ENCODE data around the gene IKZF4. TPM values are rescaled to one million over a fixed set of nuclear protein-coding genes. Genes with fewer than 3 reads are reported as not detected.

The IKZF4 gene
- total RNA-seq, 1 experiment from 2014 or later = 1.9 TPM

DNA sequence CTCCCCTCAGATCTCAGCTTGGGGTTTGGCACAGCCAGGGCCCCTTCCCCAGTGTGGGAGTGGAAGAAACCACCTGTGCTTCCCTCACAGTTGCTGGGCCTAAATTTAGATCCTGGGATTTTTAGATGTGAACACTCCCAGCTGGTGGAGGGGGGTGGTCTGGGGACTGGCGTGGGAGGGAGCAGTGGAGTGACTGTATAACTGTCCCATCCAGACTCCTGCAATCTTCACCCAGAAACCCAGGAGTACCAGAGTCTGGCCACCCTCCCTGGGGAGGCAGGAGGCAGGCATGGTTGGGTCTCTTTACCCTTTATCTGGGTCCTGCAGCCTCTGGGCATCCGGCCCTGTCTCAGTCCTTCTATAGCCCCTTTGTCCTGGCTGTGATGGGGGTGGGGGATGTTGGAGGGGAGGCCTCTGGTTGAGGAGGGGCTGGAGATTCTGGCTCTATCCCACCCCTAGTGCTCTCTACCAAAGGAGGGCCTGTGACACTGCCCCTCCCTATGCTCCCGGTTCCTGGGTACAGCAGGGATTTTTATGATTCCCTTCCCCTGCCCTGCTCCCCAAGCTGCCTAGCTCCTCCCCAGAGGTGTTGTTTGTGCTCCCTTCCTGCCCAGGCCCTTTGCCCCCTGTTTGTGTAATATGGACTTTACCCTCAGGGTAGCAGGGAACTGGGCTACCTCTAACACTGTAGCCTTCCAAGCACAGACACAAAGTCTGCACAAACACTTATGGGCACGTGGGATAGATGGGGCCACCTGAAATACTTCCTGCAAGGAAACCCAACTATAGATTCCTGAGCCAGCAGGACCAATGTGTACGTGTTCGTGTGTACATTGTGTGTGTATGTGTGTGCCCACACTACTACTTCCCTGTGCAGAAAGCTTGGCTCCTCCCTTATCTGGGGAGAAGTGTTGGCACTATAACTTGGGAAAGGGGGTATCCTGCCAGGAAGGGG, 60.8 kb downstream of the IKZF4 start:
- DNase-seq (ENCODE audit: low read depth) = no peak

DNA sequence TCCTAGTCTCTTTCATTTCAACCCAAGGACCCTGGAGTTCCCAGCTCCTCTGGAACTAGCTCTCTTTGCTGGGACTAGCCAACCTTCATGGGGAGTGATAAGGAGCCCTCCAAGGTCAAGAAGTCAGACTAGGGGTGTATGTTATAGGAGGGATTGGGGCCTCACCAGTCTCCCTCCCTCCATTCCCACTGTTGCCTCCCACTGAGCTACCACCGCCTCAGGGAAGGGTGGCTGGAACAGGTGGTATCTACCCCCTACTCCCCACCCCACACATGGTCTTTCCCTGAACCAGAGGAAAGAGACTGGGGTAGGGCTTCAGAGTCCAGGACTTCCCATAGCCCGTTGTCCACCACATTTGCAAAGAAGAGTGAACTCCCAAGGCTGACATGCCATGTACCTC, 61.5 kb downstream of the IKZF4 start:
- DNase-seq (ENCODE audit: low read depth) = no peak

DNA sequence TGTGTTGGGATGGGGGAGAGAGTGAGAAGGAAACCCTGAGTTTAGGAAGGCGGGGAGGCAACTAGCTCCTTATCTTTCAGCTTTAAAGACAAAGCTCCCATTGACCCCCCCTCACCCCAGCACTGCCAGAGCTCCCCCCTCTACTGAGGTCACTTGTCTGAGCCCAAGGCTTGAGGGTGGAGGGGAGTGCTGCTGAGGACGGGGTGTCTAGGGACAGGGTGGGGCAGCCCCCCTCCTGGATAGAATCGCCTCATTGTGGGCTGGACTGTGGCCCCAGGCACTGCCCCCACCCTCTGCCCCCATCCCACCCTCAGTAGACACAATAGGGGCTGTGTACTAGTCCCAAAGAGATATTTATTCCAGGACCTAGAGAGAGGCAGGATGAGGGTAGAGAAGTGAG, 62.1 kb downstream of the IKZF4 start:
- DNase-seq (ENCODE audit: low read depth) = no peak

GRCh38 chr12:56084958-56085543, 64.2 kb downstream of the IKZF4 start:
- no peak for DNase-seq (ENCODE audit: low read depth)

- DNase-seq (ENCODE audit: low read depth) = no peak
These were observed 65.3 kb downstream of the IKZF4 start for GRCh38 chr12:56086096-56086495.

DNA sequence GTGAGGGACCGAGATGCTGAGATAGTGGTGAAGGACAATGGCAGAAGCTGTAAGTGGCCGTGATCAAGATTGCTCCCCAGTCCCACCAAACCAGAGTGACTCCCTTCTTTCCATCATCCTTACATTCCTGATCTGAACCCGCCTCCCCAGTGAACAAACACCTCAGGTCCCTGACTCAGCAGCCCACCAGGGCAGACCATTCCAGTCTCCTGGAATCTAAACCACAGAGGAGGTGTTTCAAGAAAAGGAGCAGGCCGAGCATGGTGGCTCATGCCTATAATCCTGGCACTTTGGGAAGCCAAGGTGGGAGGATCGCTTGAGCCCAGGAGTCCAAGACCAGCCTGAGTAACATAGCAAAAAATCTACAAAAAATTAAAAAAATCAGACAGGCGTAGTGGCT, 65.8 kb downstream of the IKZF4 start:
- peak; percentile 28 for DNase-seq (ENCODE audit: low read depth)

DNA sequence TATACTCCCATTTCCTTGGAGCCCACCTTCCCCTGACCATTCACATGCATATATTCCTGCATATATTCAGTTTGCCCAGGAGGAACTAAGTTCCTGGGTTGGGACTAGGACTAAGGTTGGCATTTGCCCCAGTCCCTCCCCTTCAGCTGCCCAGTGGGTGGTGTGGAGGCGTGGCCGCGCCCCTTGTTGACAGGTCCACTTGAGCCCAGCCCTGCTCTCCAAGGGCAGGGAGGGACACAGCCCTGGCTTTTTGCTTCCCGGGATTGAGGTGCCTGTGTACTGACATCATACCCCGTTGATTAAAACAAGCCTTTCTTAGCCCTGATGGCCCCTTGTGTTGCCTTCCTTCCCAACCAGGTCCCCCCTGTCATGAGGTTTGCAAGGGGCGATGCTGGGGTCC, 66.4 kb downstream of the IKZF4 start:
- no peak for DNase-seq (ENCODE audit: low read depth)

Other genes with a start within 250 kb of the IKZF4 start
- 70.6 and 79.4 TPM in 2 replicates for gene SARNP, start 203.3 kb upstream of the IKZF4 start, total RNA-seq (2014; rRNA removed; shearing (Covaris generic))
- 42.8 and 48.5 TPM in 2 replicates for gene ORMDL2, start 203.0 kb upstream of the IKZF4 start, total RNA-seq (2014; rRNA removed; shearing (Covaris generic))
- 52.2 and 59.2 TPM in 2 replicates for gene DNAJC14, start 191.5 kb upstream of the IKZF4 start, total RNA-seq (2014; rRNA removed; shearing (Covaris generic))
- gene MMP19, start 178.1 kb upstream of the IKZF4 start, total RNA-seq (2014; rRNA removed; shearing (Covaris generic)) = 0.37 and 0.58 TPM in 2 replicates
- 37.0 and 38.0 TPM in 2 replicates for gene PYM1, start 93.1 kb upstream of the IKZF4 start, total RNA-seq (2014; rRNA removed; shearing (Covaris generic))
- gene DGKA, start 89.9 kb upstream of the IKZF4 start, total RNA-seq (2014; rRNA removed; shearing (Covaris generic)) = 49.6 and 56.6 TPM in 2 replicates
- gene PMEL, start 55.0 kb upstream of the IKZF4 start, total RNA-seq (2014; rRNA removed; shearing (Covaris generic)) = 1.1 and 3.3 TPM in 2 replicates
- 76.5 and 97.2 TPM in 2 replicates for gene CDK2, start 54.2 kb upstream of the IKZF4 start, total RNA-seq (2014; rRNA removed; shearing (Covaris generic))
- 25.8 and 34.4 TPM in 2 replicates for gene RAB5B, start 47.0 kb upstream of the IKZF4 start, total RNA-seq (2014; rRNA removed; shearing (Covaris generic))
- 15.7 and 15.9 TPM in 2 replicates for gene SUOX, start 23.8 kb upstream of the IKZF4 start, total RNA-seq (2014; rRNA removed; shearing (Covaris generic))
- 855 and 1,056 TPM in 2 replicates for gene RPS26, start 20.9 kb downstream of the IKZF4 start, total RNA-seq (2014; rRNA removed; shearing (Covaris generic))
- 1.2 and 1.4 TPM in 2 replicates for gene ERBB3, start 59.1 kb downstream of the IKZF4 start, total RNA-seq (2014; rRNA removed; shearing (Covaris generic))
- 526 and 607 TPM in 2 replicates for gene PA2G4, start 83.5 kb downstream of the IKZF4 start, total RNA-seq (2014; rRNA removed; shearing (Covaris generic))
- gene RPL41, start 95.6 kb downstream of the IKZF4 start, total RNA-seq (2014; rRNA removed; shearing (Covaris generic)) = 3,633 and 5,394 TPM in 2 replicates
- 2.7 and 5.6 TPM in 2 replicates for gene ZC3H10, start 97.2 kb downstream of the IKZF4 start, total RNA-seq (2014; rRNA removed; shearing (Covaris generic))
- gene ESYT1, start 107.2 kb downstream of the IKZF4 start, total RNA-seq (2014; rRNA removed; shearing (Covaris generic)) = 134 and 140 TPM in 2 replicates
- gene MYL6B, start 131.5 kb downstream of the IKZF4 start, total RNA-seq (2014; rRNA removed; shearing (Covaris generic)) = 127 and 137 TPM in 2 replicates
- gene MYL6, start 137.3 kb downstream of the IKZF4 start, total RNA-seq (2014; rRNA removed; shearing (Covaris generic)) = 1,272 and 2,138 TPM in 2 replicates
- gene SMARCC2, start 168.4 kb downstream of the IKZF4 start, total RNA-seq (2014; rRNA removed; shearing (Covaris generic)) = 36.8 and 44.3 TPM in 2 replicates
- gene RNF41, start 200.9 kb downstream of the IKZF4 start, total RNA-seq (2014; rRNA removed; shearing (Covaris generic)) = 59.7 and 67.7 TPM in 2 replicates
- gene NABP2, start 203.3 kb downstream of the IKZF4 start, total RNA-seq (2014; rRNA removed; shearing (Covaris generic)) = 77.9 and 78.3 TPM in 2 replicates
- gene SLC39A5, start 209.0 kb downstream of the IKZF4 start, total RNA-seq (2014; rRNA removed; shearing (Covaris generic)) = 0.71 TPM in 1 of 2 replicates, not detected in the other
- 18.8 and 26.3 TPM in 2 replicates for gene ANKRD52, start 237.3 kb downstream of the IKZF4 start, total RNA-seq (2014; rRNA removed; shearing (Covaris generic))
- 18.3 and 19.4 TPM in 2 replicates for gene COQ10A, start 245.9 kb downstream of the IKZF4 start, total RNA-seq (2014; rRNA removed; shearing (Covaris generic))